B cell (primary cell): ENCODE data around the gene AGPAT1. TPM values are rescaled to one million over a fixed set of nuclear protein-coding genes. Genes with fewer than 3 reads are reported as not detected.

Experiments used
- ATAC-seq: fragments of 200-7000 bp; cut with Tn5 transposase; one replicate; pipeline ENCODE4 v1.10.0; 2021; ENCODE audit warnings: low read depth, mild to moderate bottlenecking, moderate number of reproducible peaks, moderate library complexity
- CTCF ChIA-PET: fragments of 350-600 bp; sonication (Branson Sonifier 250); formaldehyde crosslinking; loops from one replicate; lab custom pipeline; 2021; ENCODE audit warnings: antibody characterized with exemption, inconsistent platforms; lab: Charles Lee
- POLR2A ChIA-PET: fragments of 350-600 bp; sonication (Branson Sonifier 250); formaldehyde crosslinking; loops from one replicate; lab custom pipeline; 2021; ENCODE audit warnings: antibody characterized with exemption; lab: Charles Lee
- DNase-seq: peaks from one replicate; pipeline ENCODE4 v3.0.0; 2013
- H2AFZ ChIP-seq: 2 replicates; pipeline ENCODE4 v1.6.1; 2012; ENCODE audit warnings: mild to moderate bottlenecking, low read depth, low read length; ENCODE audit not compliant: insufficient read depth, poor library complexity, severe bottlenecking
- H3K27ac ChIP-seq, 2 donors: 1 replicate in 1 of 2; 2 replicates in 1 of 2; pipeline ENCODE4 v1.5.1; 2012 to 2013; ENCODE audit warnings: low read length in 2 of 2, mild to moderate bottlenecking in 2 of 2, moderate library complexity in 1 of 2
- H3K27me3 ChIP-seq, 4 experiments: fragments of 200-600 bp in 1 of 4; sonication (generic) in 1 of 4; replicated peaks in 1 of 4; 1 replicate in 2 of 4; 2 replicates in 2 of 4; pipeline versions ENCODE4 v1.6.1 to v1.7.0; 2013 to 2016; ENCODE audit warnings: low read length in 3 of 4, mild to moderate bottlenecking in 2 of 4, mixed read lengths in 1 of 4, moderate library complexity in 1 of 4; ENCODE audit not compliant: insufficient read depth in 4 of 4, control insufficient read depth in 3 of 4; ENCODE audit errors: control extremely low read depth in 1 of 4
- H3K36me3 ChIP-seq, 2 experiments: replicated peaks in 1 of 2; 1 replicate in 1 of 2; 2 replicates in 1 of 2; pipeline versions ENCODE4 v1.6.1 to v1.7.1; 2013; ENCODE audit warnings: low read length in 1 of 2; ENCODE audit not compliant: insufficient read depth in 2 of 2, control insufficient read depth in 1 of 2; ENCODE audit errors: control extremely low read depth in 1 of 2, extremely low read depth in 1 of 2
- H3K4me1 ChIP-seq, 2 donors: fragments of 200-600 bp in 1 of 2; sonication (generic) in 1 of 2; 1 replicate in 1 of 2; 2 replicates in 1 of 2; pipeline versions ENCODE4 v1.5.1 to v1.6.1; 2013 to 2017; ENCODE audit warnings: low read length in 2 of 2; ENCODE audit not compliant: control insufficient read depth in 2 of 2, insufficient read depth in 2 of 2
- H3K4me2 ChIP-seq: replicated peaks from 2 replicates; pipeline ENCODE3; 2012; ENCODE audit warnings: mild to moderate bottlenecking, low read depth, low read length; ENCODE audit not compliant: poor library complexity, severe bottlenecking
- H3K4me3 ChIP-seq, 5 experiments: fragments of 200-600 bp in 1 of 5; sonication (generic) in 1 of 5; 1 replicate in 3 of 5; 2 replicates in 2 of 5; pipeline versions ENCODE4 v1.5.1 to v1.7.0; 2011 to 2016; ENCODE audit warnings: low read length in 4 of 5, mild to moderate bottlenecking in 4 of 5, low read depth in 2 of 5, control low read depth in 1 of 5, moderate library complexity in 1 of 5; ENCODE audit not compliant: insufficient read depth in 1 of 5; ENCODE audit errors: control extremely low read depth in 1 of 5, extremely low read depth in 1 of 5
- H3K79me2 ChIP-seq: fragments of 200-600 bp; sonication (generic); one replicate; pipeline ENCODE4 v1.6.0; 2016; ENCODE audit warnings: low read length; ENCODE audit not compliant: control insufficient read depth, insufficient read depth
- H3K9ac ChIP-seq: fragments of 200-600 bp; sonication (generic); 2 replicates; pipeline ENCODE4 v1.6.1; 2017; ENCODE audit warnings: mild to moderate bottlenecking, low read length, moderate library complexity
- H3K9me3 ChIP-seq, 3 donors: one replicate each; pipeline versions ENCODE4 v1.6.1 to v1.7.1; 2013; ENCODE audit warnings: low read length in 2 of 3; ENCODE audit not compliant: control insufficient read depth in 2 of 3, insufficient read depth in 1 of 3; ENCODE audit errors: control extremely low read depth in 1 of 3
- H4K20me1 ChIP-seq: 2 replicates; pipeline ENCODE4 v1.6.0; 2012; ENCODE audit warnings: mild to moderate bottlenecking, low read length; ENCODE audit not compliant: insufficient read depth, control insufficient read depth, poor library complexity, severe bottlenecking
- H3K27ac Mint-ChIP-seq: one replicate; pipeline ENCODE4 v1.8.0; 2021; ENCODE audit warnings: mixed read lengths
- H3K27me3 Mint-ChIP-seq: one replicate; pipeline ENCODE4 v1.8.0; 2021; ENCODE audit warnings: mixed read lengths
- H3K4me1 Mint-ChIP-seq: one replicate; pipeline ENCODE4 v1.8.0; 2021; ENCODE audit warnings: mixed read lengths
- H3K4me3 Mint-ChIP-seq: one replicate; pipeline ENCODE4 v1.8.0; 2021; ENCODE audit warnings: mixed read lengths
- H3K9me3 Mint-ChIP-seq: one replicate; pipeline ENCODE4 v1.8.0; 2022; ENCODE audit warnings: mixed read lengths; ENCODE audit not compliant: insufficient read depth
- EZH2 ChIP-seq: IDR thresholded peaks from 2 replicates; pipeline ENCODE4 v1.6.1; 2012; ENCODE audit warnings: borderline replicate concordance, low read depth, mild to moderate bottlenecking, moderate library complexity, low read length; ENCODE audit not compliant: insufficient read depth, poor library complexity, severe bottlenecking
- WGBS: methylation state at CpG from one replicate; pipeline ENCODE4 v1.1.5; 2013; ENCODE audit warnings: missing lambda C conversion rate; ENCODE audit not compliant: insufficient coverage; 5-methylcytosine and 5-hydroxymethylcytosine counted together
- intact Hi-C: fragments of 100-400 bp; cut with micrococcal nuclease; formaldehyde crosslinking; loops from one replicate; pipeline ENCODE4 v1.10.0; 2022
- polyA plus RNA-seq: library from polyadenylated mRNA; depleted of rRNA; stranded (reverse); fragments of >200 nt; gene quantifications from 2 replicates; pipeline ENCODE4 v1.2.3, GENCODE V29; 2012
- total RNA-seq, 2 donors: library from RNA; stranded (reverse); fragments of 120-200 nt in 1 of 2; gene quantifications; 1 replicate in 1 of 2; 2 replicates in 1 of 2; pipeline versions ENCODE4 v1.2.3 to v1.2.4, GENCODE V29; 2013 to 2022
- TF ChIP-seq, protein P1 (sequence below): fragments of 200-600 bp; IDR thresholded peaks from one replicate; pipeline ENCODE4 v1.8.0; 2022; ENCODE audit warnings: antibody characterized with exemption, mild to moderate bottlenecking

AGPAT1 gene
- total and polyA plus RNA-seq, 2 donors (not counting 1 experiment from before 2014, with no cell fraction given): 29.8 to 37.1 TPM

DNA sequence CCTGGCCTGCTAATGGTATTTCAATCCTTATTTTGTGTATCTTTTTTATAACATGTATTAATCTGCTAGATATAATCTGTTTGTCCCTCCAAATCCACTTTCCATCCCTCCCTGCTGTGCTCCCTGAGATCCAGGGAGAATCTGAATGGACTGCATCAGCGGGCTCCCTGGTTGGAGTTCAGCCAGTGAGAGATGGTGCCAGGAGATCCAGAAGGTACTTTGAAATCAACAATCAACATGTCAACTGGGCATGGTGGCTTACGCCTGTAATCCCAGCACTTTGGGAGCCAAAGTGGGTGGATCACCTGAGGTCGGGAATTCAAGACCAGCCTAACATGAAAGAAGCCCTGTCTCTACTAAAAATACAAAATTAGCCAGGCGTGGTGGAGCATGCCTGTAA lies 52.2 kb downstream of the AGPAT1 start:
- H3K4me1 ChIP-seq: peaks cover 15 to 21% of the 10 kb centered on the region in 2 donors
- intact Hi-C loops: loop anchor here (10.0 kb wide), 1 partner anchor 671 kb away; no protein-coding TSS in a partner anchor
- no peaks in the 10 kb centered on the region for H3K27me3 ChIP-seq
- no peak overlapping the region for H3K9ac ChIP-seq
- peaks cover 38% of the 10 kb centered on the region for H3K4me1 Mint-ChIP-seq
- no peak for ATAC-seq
- H3K27ac Mint-ChIP-seq: no peak overlapping the region
- TF ChIP-seq, protein P1, sequence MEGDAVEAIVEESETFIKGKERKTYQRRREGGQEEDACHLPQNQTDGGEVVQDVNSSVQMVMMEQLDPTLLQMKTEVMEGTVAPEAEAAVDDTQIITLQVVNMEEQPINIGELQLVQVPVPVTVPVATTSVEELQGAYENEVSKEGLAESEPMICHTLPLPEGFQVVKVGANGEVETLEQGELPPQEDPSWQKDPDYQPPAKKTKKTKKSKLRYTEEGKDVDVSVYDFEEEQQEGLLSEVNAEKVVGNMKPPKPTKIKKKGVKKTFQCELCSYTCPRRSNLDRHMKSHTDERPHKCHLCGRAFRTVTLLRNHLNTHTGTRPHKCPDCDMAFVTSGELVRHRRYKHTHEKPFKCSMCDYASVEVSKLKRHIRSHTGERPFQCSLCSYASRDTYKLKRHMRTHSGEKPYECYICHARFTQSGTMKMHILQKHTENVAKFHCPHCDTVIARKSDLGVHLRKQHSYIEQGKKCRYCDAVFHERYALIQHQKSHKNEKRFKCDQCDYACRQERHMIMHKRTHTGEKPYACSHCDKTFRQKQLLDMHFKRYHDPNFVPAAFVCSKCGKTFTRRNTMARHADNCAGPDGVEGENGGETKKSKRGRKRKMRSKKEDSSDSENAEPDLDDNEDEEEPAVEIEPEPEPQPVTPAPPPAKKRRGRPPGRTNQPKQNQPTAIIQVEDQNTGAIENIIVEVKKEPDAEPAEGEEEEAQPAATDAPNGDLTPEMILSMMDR: no peak
- no peak for TF ChIP-seq EZH2
- H3K4me3 Mint-ChIP-seq: no peak overlapping the region
- 100% methylated on average over 3 of the region's 4 CpGs for WGBS
- no peak overlapping the region for H2AFZ ChIP-seq
- no peak overlapping the region for H3K4me3 ChIP-seq
- POLR2A ChIA-PET: no interaction called here
- CTCF ChIA-PET: interaction anchor here (1.2 kb wide), 1 partner anchor 74 kb away, joined by 4 read pairs; no protein-coding TSS in a partner anchor
- H3K4me2 ChIP-seq: no peak overlapping the region
- DNase-seq: no peak
- H3K79me2 ChIP-seq: peaks cover 51% of the 10 kb centered on the region
- peaks cover 12 to 75% of the 10 kb centered on the region in 2 experiments for H3K36me3 ChIP-seq
- H3K27me3 Mint-ChIP-seq: no peaks in the 10 kb centered on the region
- no peak overlapping the region for H3K27ac ChIP-seq
- H3K9me3 Mint-ChIP-seq: no peaks in the 10 kb centered on the region
- peaks cover 0 to 2% (median 0%) of the 10 kb centered on the region in 3 donors for H3K9me3 ChIP-seq
- H4K20me1 ChIP-seq: peaks cover 22% of the 10 kb centered on the region

DNA sequence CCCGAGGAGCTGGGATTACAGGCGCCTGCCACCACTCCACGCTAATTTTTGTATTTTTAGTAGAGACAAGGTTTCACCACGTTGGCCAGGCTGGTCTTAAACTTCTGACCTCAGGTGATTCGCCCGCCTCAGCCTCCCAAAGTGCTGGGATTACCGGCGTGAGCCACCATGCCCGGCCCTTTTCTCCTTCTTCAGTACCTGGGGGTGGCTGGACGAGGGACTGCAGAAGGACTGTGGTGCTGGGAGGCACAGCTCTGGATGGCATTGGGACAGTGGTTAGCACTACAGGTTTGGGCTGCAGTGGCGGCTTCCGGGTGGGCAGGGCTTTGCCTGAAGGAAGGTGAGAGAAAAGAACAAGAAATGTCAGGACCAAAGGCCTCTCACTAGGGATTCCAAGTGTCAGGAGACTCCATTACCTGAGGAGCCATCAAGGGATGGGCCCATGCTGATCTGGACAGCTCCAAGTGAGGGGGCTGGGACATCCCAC lies 55.3 kb downstream of the AGPAT1 start:
- Histone ChIP-seq H3K27ac (no peak overlapping the region), H3K9me3 (no peaks in the 10 kb centered on the region), H3K36me3 (peaks cover 8 to 90% of the 10 kb centered on the region in 2 experiments), H3K4me3 (no peak overlapping the region), H3K9ac (no peak overlapping the region), H3K4me2 (no peak overlapping the region), H2AFZ (no peak overlapping the region), H3K4me1 (peaks cover 0 to 3% of the 10 kb centered on the region in 2 donors), H3K27me3 (no peaks in the 10 kb centered on the region), H3K79me2 (peaks cover 22% of the 10 kb centered on the region), H4K20me1 (peaks cover 21% of the 10 kb centered on the region)
- ChIA-PET POLR2A (interaction anchor here (1.0 kb wide), 1 partner anchor 9 kb away, joined by 3 read pairs; no protein-coding TSS in a partner anchor), CTCF (interaction anchor here (0.7 to 5.0 kb wide), 4 partner anchors 8 to 1019 kb away, joined by 3 to 40 read pairs (median 10); partner anchors contain the start of genes ATF6B and FKBPL)
- 96% methylated on average over 10 of the region's 12 CpGs for WGBS
- no peak for DNase-seq
- intact Hi-C loops: loop anchor here (10.0 kb wide), 1 partner anchor 674 kb away; no protein-coding TSS in a partner anchor
- H3K4me1 Mint-ChIP-seq: peaks cover 12% of the 10 kb centered on the region
- TF ChIP-seq, protein P1: no peak
- no peak overlapping the region for H3K4me3 Mint-ChIP-seq
- no peaks in the 10 kb centered on the region for H3K27me3 Mint-ChIP-seq
- no peak for ATAC-seq
- no peak overlapping the region for H3K27ac Mint-ChIP-seq
- no peaks in the 10 kb centered on the region for H3K9me3 Mint-ChIP-seq
